Osteoblast (primary cell): ENCODE results near the gene TOLLIP. TPM values are rescaled to one million over a fixed set of nuclear protein-coding genes. Genes with fewer than 3 reads are reported as not detected.

Experiments
- DNase-seq: peaks from one replicate; pipeline ENCODE4 v3.0.0; 2011; ENCODE audit warnings: low spot score, mixed read lengths; ENCODE audit not compliant: insufficient read length; ENCODE audit errors: missing footprints
- H2AFZ ChIP-seq: 2 replicates; pipeline ENCODE4 v1.6.0; 2011; ENCODE audit warnings: mild to moderate bottlenecking, low read length
- H3K27ac ChIP-seq: 2 replicates; pipeline ENCODE4 v1.5.1; 2011; ENCODE audit warnings: mild to moderate bottlenecking, low read depth, low read length, moderate library complexity
- H3K27me3 ChIP-seq: 2 replicates; pipeline ENCODE4 v1.6.0; 2012; ENCODE audit warnings: mild to moderate bottlenecking, control low read depth, inconsistent platforms, low read length, moderate library complexity; ENCODE audit not compliant: insufficient read depth
- H3K36me3 ChIP-seq: 2 replicates; pipeline ENCODE4 v1.5.1; 2011; ENCODE audit warnings: mild to moderate bottlenecking, low read length, control low read depth, moderate library complexity; ENCODE audit not compliant: insufficient read depth
- H3K4me1 ChIP-seq: 2 replicates; pipeline ENCODE4 v1.5.1; 2011; ENCODE audit warnings: mild to moderate bottlenecking, low read length, control low read depth, moderate library complexity; ENCODE audit not compliant: insufficient read depth
- H3K4me2 ChIP-seq: 2 replicates; pipeline ENCODE4 v1.6.0; 2011; ENCODE audit warnings: mild to moderate bottlenecking, low read length; ENCODE audit not compliant: insufficient read depth
- H3K4me3 ChIP-seq: fragments of 200-600 bp; sonication (generic); 3 replicates; pipeline ENCODE4 v1.5.1; 2012; ENCODE audit warnings: mild to moderate bottlenecking, low read length, inconsistent platforms; ENCODE audit not compliant: insufficient read depth
- H3K79me2 ChIP-seq: 2 replicates; pipeline ENCODE4 v1.6.0; 2012; ENCODE audit warnings: mild to moderate bottlenecking, low read length, control low read depth, inconsistent platforms; ENCODE audit not compliant: insufficient read depth
- H3K9me3 ChIP-seq: 2 replicates; pipeline ENCODE4 v1.5.1; 2011; ENCODE audit warnings: low read depth, low read length, control low read depth
- H4K20me1 ChIP-seq: 2 replicates; pipeline ENCODE4 v1.6.0; 2012; ENCODE audit warnings: mild to moderate bottlenecking, low read length, control low read depth; ENCODE audit not compliant: insufficient read depth
- total RNA-seq: library from RNA; depleted of rRNA; stranded (reverse); fragments of >200 nt; gene quantifications from 2 replicates; pipeline ENCODE4 v1.2.3, GENCODE V29; 2012
- TF ChIP-seq, protein P1 (sequence below): IDR thresholded peaks from 2 replicates; pipeline ENCODE4 v1.5.1; 2011; ENCODE audit warnings: mild to moderate bottlenecking, low read depth, low read length, moderate library complexity; ENCODE audit errors: extremely low read depth

The TOLLIP gene
- total RNA-seq, 1 donor: 30.8 TPM

DNA sequence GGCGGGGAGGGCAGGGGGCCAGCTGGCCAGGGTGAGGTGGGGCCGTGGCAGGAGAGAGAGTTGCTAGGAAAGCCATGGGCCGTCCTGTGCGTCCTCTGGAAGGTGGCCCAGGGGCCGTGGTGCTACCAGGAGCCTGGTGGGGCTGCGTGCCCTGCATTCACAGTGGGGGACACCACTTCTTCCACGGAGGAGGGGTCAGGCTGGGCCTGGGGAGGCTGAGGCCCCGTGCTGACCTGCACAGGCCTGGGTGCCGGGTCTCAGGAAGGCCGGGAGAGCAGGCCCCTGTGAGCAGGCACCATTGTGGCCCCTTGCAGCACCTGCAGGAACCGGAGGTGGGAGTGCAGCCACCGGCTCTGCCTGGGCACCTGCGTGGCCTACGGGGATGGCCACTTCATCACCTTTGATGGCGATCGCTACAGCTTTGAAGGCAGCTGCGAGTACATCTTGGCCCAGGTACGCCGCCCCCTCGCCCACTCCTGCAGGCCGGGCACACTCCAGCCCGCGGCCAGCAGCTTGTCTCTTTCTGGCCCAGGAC, 74.6 kb downstream of the TOLLIP start:
- Histone ChIP-seq H3K9me3 (no peaks in the 10 kb centered on the region), H3K27me3 (no peaks in the 10 kb centered on the region), H4K20me1 (no peaks in the 10 kb centered on the region), H3K4me3 (no peak overlapping the region), H3K4me2 (no peak overlapping the region), H3K27ac (no peak overlapping the region), H2AFZ (no peak overlapping the region), H3K4me1 (no peaks in the 10 kb centered on the region), H3K36me3 (no peaks in the 10 kb centered on the region), H3K79me2 (no peaks in the 10 kb centered on the region)
- TF ChIP-seq, protein P1, sequence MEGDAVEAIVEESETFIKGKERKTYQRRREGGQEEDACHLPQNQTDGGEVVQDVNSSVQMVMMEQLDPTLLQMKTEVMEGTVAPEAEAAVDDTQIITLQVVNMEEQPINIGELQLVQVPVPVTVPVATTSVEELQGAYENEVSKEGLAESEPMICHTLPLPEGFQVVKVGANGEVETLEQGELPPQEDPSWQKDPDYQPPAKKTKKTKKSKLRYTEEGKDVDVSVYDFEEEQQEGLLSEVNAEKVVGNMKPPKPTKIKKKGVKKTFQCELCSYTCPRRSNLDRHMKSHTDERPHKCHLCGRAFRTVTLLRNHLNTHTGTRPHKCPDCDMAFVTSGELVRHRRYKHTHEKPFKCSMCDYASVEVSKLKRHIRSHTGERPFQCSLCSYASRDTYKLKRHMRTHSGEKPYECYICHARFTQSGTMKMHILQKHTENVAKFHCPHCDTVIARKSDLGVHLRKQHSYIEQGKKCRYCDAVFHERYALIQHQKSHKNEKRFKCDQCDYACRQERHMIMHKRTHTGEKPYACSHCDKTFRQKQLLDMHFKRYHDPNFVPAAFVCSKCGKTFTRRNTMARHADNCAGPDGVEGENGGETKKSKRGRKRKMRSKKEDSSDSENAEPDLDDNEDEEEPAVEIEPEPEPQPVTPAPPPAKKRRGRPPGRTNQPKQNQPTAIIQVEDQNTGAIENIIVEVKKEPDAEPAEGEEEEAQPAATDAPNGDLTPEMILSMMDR: no peak
- DNase-seq: peak; percentile 92

DNA sequence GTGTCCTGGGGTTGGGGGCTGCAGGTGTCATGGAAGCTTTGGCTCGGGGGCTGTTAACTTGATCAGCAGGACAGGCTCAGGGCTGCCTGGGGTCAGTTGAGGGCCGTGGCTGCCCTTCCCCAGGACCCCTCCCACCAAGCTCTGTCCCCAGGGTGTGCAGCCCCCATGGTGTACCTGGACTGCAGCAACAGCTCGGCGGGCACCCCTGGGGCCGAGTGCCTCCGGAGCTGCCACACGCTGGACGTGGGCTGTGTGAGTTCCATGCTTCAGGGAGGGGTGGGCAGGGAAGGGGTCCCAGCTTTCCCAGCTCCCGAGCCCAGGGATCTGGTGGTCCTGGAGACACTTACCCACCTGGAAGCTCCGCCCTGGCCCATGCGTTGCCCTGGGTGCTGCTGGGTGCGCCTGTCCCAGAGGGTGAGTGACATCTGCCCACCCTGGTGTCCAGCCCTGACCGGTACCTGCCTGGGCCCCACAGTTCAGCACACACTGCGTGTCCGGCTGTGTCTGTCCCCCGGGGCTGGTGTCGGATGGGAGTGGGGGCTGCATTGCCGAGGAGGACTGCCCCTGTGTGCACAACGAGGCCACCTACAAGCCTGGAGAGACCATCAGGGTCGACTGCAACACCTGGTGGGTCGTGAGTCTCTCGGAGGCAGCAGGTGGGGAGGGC, 75.2 kb downstream of the TOLLIP start:
- Histone ChIP-seq H2AFZ (no peak overlapping the region), H3K4me1 (no peaks in the 10 kb centered on the region), H3K27ac (no peak overlapping the region), H4K20me1 (no peaks in the 10 kb centered on the region), H3K4me3 (no peak overlapping the region), H3K36me3 (no peaks in the 10 kb centered on the region), H3K79me2 (no peaks in the 10 kb centered on the region), H3K27me3 (no peaks in the 10 kb centered on the region), H3K4me2 (no peak overlapping the region), H3K9me3 (no peaks in the 10 kb centered on the region)
- TF ChIP-seq, protein P1: no peak
- DNase-seq: peak; percentile 82

DNA sequence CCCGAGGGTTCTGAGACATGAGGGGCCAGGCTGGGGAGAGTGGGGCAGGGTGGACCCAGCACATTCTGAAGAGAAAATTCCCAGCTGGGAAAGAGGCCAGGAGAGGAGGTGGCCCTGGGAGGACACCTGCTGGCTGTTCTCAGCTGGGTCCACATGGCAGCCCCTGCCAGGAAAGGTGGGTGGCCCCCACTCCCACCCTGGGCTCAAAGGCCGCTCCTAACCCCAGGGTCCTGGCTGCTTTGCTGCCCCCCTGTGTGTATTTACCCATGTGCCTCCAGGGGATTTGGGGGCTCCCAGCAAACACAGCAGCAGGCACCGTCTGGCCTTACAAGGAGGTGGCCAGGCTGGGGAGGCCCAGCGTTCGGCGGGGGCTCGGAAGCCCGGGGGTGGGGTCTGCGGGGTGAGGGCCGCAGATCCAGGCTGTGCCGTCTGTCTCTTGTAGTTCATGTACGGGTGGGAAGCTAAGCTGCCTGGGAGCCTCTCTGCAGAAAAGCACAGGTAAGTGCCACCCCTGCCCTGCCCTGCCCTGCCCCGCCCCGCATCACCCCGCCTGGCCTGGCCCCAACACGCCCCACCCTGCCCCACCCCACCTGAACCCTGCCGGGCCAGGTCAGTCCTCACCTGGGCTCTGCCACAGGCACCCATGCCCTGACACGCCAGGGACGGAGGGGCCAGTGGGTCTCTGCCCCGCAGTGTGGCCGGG, 75.9 kb downstream of the TOLLIP start:
- H3K4me1 ChIP-seq: no peaks in the 10 kb centered on the region
- H3K79me2 ChIP-seq: no peaks in the 10 kb centered on the region
- peak; percentile 80 for DNase-seq
- TF ChIP-seq, protein P1: no peak
- H3K27ac ChIP-seq: no peak overlapping the region
- H3K9me3 ChIP-seq: no peaks in the 10 kb centered on the region
- H3K36me3 ChIP-seq: no peaks in the 10 kb centered on the region
- no peaks in the 10 kb centered on the region for H3K27me3 ChIP-seq
- no peaks in the 10 kb centered on the region for H4K20me1 ChIP-seq
- no peak overlapping the region for H3K4me2 ChIP-seq
- no peak overlapping the region for H2AFZ ChIP-seq
- no peak overlapping the region for H3K4me3 ChIP-seq

DNA sequence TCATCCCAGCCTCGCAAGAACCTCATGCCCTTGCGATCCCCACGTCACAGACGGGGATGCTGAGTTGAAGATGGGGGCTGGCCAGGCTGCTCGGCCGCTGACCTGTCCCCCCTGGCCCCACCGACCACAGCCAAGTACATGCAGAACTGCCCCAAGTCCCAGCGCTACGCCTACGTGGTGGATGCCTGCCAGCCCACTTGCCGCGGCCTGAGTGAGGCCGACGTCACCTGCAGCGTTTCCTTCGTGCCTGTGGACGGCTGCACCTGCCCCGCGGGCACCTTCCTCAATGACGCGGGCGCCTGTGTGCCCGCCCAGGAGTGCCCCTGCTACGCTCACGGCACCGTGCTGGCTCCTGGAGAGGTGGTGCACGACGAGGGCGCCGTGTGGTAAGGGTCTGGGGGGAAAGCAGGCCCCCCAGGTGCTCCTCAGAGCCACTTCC, 76.5 kb downstream of the TOLLIP start:
- H3K4me1 ChIP-seq: no peaks in the 10 kb centered on the region
- H3K36me3 ChIP-seq: no peaks in the 10 kb centered on the region
- TF ChIP-seq, protein P1: no peak
- no peak overlapping the region for H3K4me3 ChIP-seq
- H3K4me2 ChIP-seq: no peak overlapping the region
- H4K20me1 ChIP-seq: no peaks in the 10 kb centered on the region
- no peaks in the 10 kb centered on the region for H3K27me3 ChIP-seq
- DNase-seq: peak; percentile 82
- H2AFZ ChIP-seq: no peak overlapping the region
- H3K9me3 ChIP-seq: no peaks in the 10 kb centered on the region
- no peaks in the 10 kb centered on the region for H3K79me2 ChIP-seq
- no peak overlapping the region for H3K27ac ChIP-seq
